H1 (cell line): ENCODE measurements around the gene TPPP2. TPM values are rescaled to one million over a fixed set of nuclear protein-coding genes. Genes with fewer than 3 reads are reported as not detected.

Source experiments
- CHD7 ChIP-seq: fragments of 300-600 bp; sonication (generic); IDR thresholded peaks from 2 replicates; pipeline ENCODE4 v1.7.1; 2012; ENCODE audit warnings: low read length, moderate library complexity, mild to moderate bottlenecking, inconsistent platforms; ENCODE audit not compliant: insufficient replicate concordance
- MAFK ChIP-seq: IDR thresholded peaks from 2 replicates; pipeline ENCODE4 v1.6.1; 2012; ENCODE audit warnings: low read depth, mild to moderate bottlenecking, improper control_type of control experiment, low read length
- NANOG ChIP-seq: IDR thresholded peaks from 2 replicates; pipeline ENCODE4 v1.6.1; 2011; ENCODE audit warnings: low read length, low read depth, mild to moderate bottlenecking, inconsistent platforms; ENCODE audit not compliant: insufficient read depth, poor library complexity, severe bottlenecking
- NRF1 ChIP-seq: IDR thresholded peaks from 2 replicates; pipeline ENCODE4 v1.6.1; 2011; ENCODE audit warnings: mild to moderate bottlenecking, low read depth, low read length, improper control_type of control experiment
- POLR2AphosphoS5 ChIP-seq: IDR thresholded peaks from 2 replicates; pipeline ENCODE4 v1.6.1; 2011; ENCODE audit warnings: low read depth, low read length
- RBBP5 ChIP-seq: IDR thresholded peaks from 2 replicates; pipeline ENCODE4 v1.7.1; 2012; ENCODE audit warnings: low read depth, mild to moderate bottlenecking, inconsistent platforms, low read length, moderate library complexity, borderline replicate concordance
- SP2 ChIP-seq: IDR thresholded peaks from 2 replicates; pipeline ENCODE4 v1.6.1; 2012; ENCODE audit warnings: mild to moderate bottlenecking, low read length, inconsistent platforms
- SP4 ChIP-seq: IDR thresholded peaks from 2 replicates; pipeline ENCODE4 v1.6.1; 2012; ENCODE audit warnings: low read length, inconsistent platforms
- USF2 ChIP-seq: IDR thresholded peaks from 2 replicates; pipeline ENCODE4 v1.6.1; 2011; ENCODE audit warnings: low read length, improper control_type of control experiment
- polyA plus RNA-seq, 7 experiments: library from polyadenylated mRNA; depleted of rRNA in 3 of 7; stranded (reverse) in 5 of 7; unstranded in 2 of 7; fragments of >200 nt in 5 of 7; fragments of 200-250 nt in 2 of 7; gene quantifications; 1 replicate in 5 of 7; 2 replicates in 1 of 7; 4 replicates in 1 of 7; pipeline versions ENCODE4 v1.2.1 to v1.2.3, GENCODE V29; 2011 to 2013; ENCODE audit warnings: missing spikeins in 2 of 7, mixed read lengths in 2 of 7
- total RNA-seq: library from RNA; stranded (reverse); fragmentation: NEBNext Ultra II Directional; extraction: Animal tissue kit (Norgen Biotek cat#: 25700); gene quantifications from 2 replicates; pipeline ENCODE4 v1.2.1, GENCODE V29; 2021

The TPPP2 gene
- total and polyA plus RNA-seq, 2 of the 8 experiments (the other 6 are each of a cell fraction or from before 2014, with no cell fraction given) = not detected

GRCh38 chr14:20997564-20997963 lies 32.5 kb upstream of the TPPP2 start (continued):
- no peak for TF ChIP-seq CHD7
- no peak for TF ChIP-seq SP2
- no peak for TF ChIP-seq RBBP5
- no peak for TF ChIP-seq POLR2AphosphoS5
- TF ChIP-seq MAFK = no peak
- no peak for TF ChIP-seq USF2
- no peak for TF ChIP-seq NANOG
- TF ChIP-seq SP4 = no peak
- no peak for TF ChIP-seq NRF1
